ENCODE results near the gene FOXA1. TPM values are rescaled to one million over a fixed set of nuclear protein-coding genes. Genes with fewer than 3 reads are reported as not detected.

Gene FOXA1
- total RNA-seq, 1 experiment from 2014 or later, result 2.5 TPM

DNA sequence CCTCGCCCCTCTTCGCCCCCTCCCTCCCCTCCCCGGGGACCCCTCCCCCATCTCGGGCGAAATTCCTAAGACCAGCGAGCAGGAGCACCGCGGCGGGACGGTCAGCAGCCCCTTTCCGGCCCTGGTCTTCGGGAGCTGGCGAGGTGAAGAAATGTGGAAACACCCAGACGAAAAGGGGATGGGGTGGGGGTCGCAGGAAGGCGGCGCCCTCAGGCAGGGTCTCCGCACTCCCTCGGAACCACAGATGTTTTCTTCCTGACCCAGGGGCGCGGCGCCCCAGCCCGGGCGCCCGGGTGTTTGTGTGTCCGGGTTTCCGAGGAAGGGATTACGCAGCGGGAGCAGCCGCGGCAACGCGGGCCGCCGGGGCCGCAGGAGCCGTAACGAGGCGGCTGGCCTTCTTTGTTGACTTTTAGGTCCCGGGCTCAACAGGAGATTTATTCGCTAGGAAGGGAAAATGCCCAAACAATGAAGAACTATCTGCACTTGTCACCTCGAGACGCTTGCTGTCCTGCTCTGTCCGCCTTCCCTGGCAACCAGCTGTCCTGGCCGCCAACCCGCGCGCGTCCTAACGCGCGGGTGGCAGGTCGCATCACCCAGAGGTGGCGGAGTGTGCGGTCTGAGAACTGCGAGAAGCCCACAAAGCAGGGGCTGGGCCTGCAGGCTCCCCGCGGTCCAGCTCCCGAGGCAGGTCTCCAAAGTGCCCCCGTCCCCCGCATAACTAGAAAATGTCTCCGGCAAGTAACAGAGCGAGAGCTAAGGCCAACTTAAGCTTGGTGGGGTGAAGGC is 7.0 kb downstream of the FOXA1 start:
- no peaks in the 10 kb centered on the region for H3K4me1 ChIP-seq
- H3K36me3 ChIP-seq, result no peaks in the 10 kb centered on the region
- H3K9me3 ChIP-seq (replicated peaks), result no peaks in the 10 kb centered on the region
- H3K27me3 ChIP-seq, result no peaks in the 10 kb centered on the region
- DNase-seq, result peak in 1 of 2 experiments; percentile 20
- H3K27ac ChIP-seq, result no peak overlapping the region
- peak overlapping the region; percentile 53 for H3K4me3 ChIP-seq

DNA sequence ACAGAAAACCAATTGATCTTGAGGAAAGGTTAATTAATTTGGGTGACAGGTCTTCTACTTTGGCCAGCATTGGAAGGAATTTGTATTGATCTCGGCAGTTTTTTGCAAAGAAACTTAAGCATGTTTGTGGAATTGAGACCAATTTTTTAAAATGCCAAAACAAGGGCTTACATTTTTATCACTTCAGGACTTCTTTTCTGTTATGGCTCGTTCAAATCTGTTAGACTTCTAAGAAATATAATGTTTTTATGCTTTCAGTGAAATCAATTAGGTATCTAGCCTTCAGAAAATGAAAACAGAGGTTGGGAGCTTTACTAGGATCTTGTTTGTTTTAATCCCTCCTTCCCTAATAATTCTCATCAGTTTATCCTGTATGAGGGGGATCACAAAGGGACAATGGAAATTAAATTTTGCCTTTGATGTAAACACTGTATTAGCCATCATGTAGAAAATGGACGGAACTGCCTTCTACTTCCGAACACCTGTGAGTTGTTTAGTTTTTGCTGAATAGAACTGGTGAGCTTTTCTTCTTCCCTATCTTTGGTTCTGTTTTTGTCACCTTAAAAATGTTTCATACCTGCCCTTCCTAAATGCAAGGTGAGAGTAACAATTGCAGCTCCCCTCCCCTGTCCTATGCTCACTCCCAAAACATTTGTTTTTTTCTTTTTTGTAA is 7.8 kb downstream of the FOXA1 start:
- no peak for DNase-seq
- Histone ChIP-seq H3K27ac (no peak overlapping the region), H3K9me3 (replicated peaks) (no peaks in the 10 kb centered on the region), H3K4me1 (no peaks in the 10 kb centered on the region), H3K36me3 (no peaks in the 10 kb centered on the region), H3K27me3 (no peaks in the 10 kb centered on the region), H3K4me3 (peak overlapping the region; percentile 53)

DNA sequence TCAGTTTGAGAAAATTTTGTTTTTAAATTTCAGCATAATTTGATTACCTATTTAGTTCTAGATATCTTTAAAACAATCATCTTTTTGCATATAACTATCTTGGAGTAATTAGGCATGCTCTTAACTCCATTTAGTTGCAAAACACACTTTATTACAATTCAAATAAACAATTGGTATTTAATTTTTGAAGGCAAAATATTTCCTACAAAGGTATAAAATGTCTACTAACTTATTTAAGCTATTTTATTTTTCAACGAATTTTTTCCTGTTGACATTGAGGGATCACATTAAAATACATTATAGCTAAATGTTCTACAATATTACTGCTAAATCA is 8.3 kb downstream of the FOXA1 start:
- DNase-seq, result no peak
- Histone ChIP-seq H3K4me1 (no peaks in the 10 kb centered on the region), H3K27ac (no peak overlapping the region), H3K4me3 (no peak overlapping the region), H3K27me3 (no peaks in the 10 kb centered on the region), H3K36me3 (no peaks in the 10 kb centered on the region), H3K9me3 (replicated peaks) (no peaks in the 10 kb centered on the region)

GRCh38 chr14:37585971-37586796 is 8.9 kb downstream of the FOXA1 start:
- Histone ChIP-seq H3K27ac (no peak overlapping the region), H3K4me3 (no peak overlapping the region), H3K36me3 (no peaks in the 10 kb centered on the region), H3K4me1 (no peaks in the 10 kb centered on the region), H3K9me3 (replicated peaks) (no peaks in the 10 kb centered on the region), H3K27me3 (no peaks in the 10 kb centered on the region)
- DNase-seq, result no peak

- Histone ChIP-seq H3K27me3 (no peaks in the 10 kb centered on the region), H3K4me3 (no peak overlapping the region), H3K4me1 (no peaks in the 10 kb centered on the region), H3K27ac (no peak overlapping the region), H3K36me3 (no peaks in the 10 kb centered on the region), H3K9me3 (replicated peaks) (no peaks in the 10 kb centered on the region)
- DNase-seq, result no peak
Observed at GRCh38 chr14:37585101-37585511, 9.9 kb downstream of the FOXA1 start.

DNA sequence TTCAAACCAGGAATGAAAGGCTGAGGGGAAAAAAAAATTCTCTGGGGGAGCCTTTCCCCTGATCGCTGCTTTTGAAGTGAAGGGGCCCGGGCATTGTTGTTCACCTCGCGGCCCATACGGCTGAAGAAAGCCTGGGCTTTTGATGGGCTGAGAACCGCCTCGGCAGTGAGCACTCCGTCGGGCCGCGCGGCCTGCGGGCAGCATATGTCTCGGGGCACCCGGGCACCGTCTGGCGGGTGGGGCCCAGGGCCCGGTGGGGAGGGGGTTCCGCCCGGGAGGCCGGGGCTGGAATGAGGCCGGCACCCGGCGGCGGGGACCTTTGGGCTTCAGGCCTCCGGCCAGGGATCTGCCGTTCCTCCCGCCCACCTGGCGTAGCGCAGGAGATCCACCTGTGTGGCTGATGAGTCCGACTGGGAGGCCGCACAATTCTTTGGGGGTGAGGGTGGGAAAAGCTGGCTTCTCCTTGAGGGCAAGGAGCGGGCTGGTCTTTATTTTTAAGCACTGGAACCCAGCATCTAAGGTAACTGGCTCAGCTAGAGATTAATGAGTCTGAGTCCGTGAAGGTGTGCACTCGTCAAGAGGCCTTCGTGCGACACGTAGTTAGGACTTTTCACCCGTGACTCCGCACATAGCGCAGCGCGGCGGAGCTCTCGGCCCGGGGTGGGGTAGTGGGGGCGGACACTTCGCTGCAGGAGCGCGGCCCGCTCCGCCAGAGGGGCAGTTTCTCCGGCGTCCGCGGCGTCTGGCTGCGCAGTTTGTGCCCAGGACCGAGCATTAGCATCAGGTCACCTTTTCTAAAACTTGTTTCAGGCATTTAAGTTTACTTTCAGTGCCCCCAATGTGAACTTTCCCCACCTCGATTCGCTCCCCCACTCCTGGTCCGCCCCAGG is 10.6 kb downstream of the FOXA1 start:
- no peak overlapping the region for H3K4me3 ChIP-seq
- H3K36me3 ChIP-seq, result no peaks in the 10 kb centered on the region
- H3K27ac ChIP-seq, result no peak overlapping the region
- H3K9me3 ChIP-seq (replicated peaks), result no peaks in the 10 kb centered on the region
- no peak for DNase-seq
- H3K27me3 ChIP-seq, result no peaks in the 10 kb centered on the region
- H3K4me1 ChIP-seq, result no peaks in the 10 kb centered on the region

DNA sequence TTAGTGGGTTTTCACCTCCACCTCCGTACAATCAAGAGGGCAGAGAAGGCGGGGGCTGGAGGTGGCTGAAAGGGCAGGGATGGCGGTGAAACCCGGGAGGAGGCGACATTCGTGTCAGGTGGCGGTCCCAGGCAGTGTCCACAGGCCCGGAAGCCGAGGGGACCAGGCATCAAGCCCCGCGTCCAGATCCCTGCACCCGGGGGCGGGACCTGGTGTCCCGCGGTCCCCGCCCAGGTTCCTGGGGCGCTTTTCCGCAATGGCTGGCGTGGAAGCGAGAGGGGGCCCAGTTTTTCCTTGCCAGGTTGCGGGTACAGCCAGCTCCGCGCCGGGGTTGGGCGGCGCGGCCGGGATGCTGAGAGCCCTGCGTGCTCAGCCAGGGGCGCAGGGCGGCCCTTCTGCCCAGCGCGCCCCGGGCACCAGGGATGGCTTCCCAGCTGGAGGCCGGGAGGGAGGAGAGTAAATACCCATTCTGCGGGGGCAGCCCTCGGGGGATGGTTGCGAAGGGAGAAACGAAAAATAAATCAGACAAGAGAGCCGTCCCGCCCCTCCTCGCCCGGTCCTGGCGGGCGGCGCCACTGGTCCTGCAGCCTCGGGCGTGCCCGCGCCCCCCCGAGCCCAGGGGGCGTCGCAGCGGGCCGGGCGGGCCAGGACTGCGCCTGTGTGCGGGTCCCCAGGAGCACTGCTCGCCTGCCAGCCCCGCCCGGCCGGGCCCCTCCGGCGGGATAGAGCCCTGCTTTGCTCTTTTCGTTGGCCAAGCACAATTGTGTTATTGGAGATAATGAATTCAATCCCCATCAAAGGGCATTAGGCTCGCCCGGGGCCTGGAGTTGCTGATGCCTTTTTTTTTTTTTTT is 11.5 kb downstream of the FOXA1 start:
- no peak for DNase-seq
- no peak overlapping the region for H3K4me3 ChIP-seq
- H3K9me3 ChIP-seq (replicated peaks), result no peaks in the 10 kb centered on the region
- no peaks in the 10 kb centered on the region for H3K27me3 ChIP-seq
- H3K27ac ChIP-seq, result no peak overlapping the region
- H3K4me1 ChIP-seq, result no peaks in the 10 kb centered on the region
- H3K36me3 ChIP-seq, result no peaks in the 10 kb centered on the region

DNA sequence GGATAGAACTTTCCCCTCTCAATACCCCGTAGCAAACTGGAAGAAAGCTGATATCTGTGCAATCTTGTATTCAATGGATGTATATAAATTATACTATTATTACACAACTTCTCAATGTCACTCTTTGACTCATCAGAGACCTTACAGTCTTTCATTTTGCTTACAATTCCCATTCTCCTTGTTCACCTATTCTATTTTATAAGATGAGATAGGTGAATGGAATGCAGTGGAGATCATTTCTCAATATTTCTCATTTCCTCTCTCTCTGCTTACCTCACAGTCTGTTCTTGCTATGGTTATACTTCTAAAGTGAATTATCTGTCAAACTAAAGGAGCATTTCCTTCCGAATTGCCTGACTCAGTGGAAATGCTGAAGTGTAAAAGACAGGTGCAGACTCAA is 14.9 kb downstream of the FOXA1 start:
- no peak overlapping the region for H3K4me3 ChIP-seq
- no peaks in the 10 kb centered on the region for H3K9me3 ChIP-seq (replicated peaks)
- H3K27ac ChIP-seq, result no peak overlapping the region
- H3K27me3 ChIP-seq, result no peaks in the 10 kb centered on the region
- H3K4me1 ChIP-seq, result no peaks in the 10 kb centered on the region
- H3K36me3 ChIP-seq, result no peaks in the 10 kb centered on the region
- no peak for DNase-seq

DNA sequence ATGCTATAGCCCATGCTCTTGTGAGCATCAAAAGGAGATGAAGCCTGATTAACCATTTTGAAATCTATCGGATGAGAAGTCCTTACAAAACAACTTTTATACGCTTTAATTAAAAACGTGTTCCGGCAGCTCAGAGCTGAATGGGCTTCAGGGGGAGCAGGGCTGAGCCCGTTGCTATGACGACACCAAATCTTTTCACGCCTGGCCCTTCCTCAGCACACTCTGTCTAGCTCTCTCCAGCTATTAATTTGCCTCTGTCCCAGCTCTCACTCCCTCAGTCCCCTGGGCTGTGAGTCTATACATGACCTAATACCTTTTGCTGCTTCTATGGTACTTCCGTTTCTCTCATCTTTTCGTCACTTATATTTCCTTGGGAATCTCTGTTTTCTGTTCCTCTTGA is 15.8 kb downstream of the FOXA1 start:
- no peaks in the 10 kb centered on the region for H3K27me3 ChIP-seq
- no peak overlapping the region for H3K27ac ChIP-seq
- no peak overlapping the region for H3K4me3 ChIP-seq
- no peak for DNase-seq
- no peaks in the 10 kb centered on the region for H3K36me3 ChIP-seq
- H3K9me3 ChIP-seq (replicated peaks), result no peaks in the 10 kb centered on the region
- H3K4me1 ChIP-seq, result no peaks in the 10 kb centered on the region

DNA sequence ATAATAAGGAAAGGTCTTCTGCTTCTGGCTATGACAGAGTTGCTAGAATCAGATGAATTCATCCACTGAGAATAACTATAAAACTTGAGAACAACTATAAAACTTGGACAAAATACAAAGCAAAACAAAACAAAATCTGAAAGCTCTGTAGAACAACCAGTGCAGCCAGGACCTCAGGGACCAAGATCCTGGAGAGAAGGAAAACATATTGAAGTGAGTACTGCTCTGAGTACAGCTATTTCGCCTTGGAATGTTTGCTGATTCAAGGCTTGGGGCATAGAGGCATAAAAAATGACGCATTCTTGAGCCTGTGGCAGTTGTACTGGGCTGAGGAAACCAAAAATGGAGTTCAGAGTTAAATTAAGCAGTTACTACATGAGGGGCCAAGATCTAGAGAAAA is 21.7 kb downstream of the FOXA1 start:
- Histone ChIP-seq H3K27ac (no peak overlapping the region), H3K4me1 (no peaks in the 10 kb centered on the region), H3K27me3 (no peaks in the 10 kb centered on the region), H3K9me3 (replicated peaks) (no peaks in the 10 kb centered on the region), H3K4me3 (no peak overlapping the region), H3K36me3 (no peaks in the 10 kb centered on the region)
- DNase-seq, result no peak

- H3K36me3 ChIP-seq, result no peaks in the 10 kb centered on the region
- H3K4me1 ChIP-seq, result no peaks in the 10 kb centered on the region
- H3K9me3 ChIP-seq (replicated peaks), result no peaks in the 10 kb centered on the region
- no peak for DNase-seq
- no peak overlapping the region for H3K27ac ChIP-seq
- H3K4me3 ChIP-seq, result no peak overlapping the region
- no peaks in the 10 kb centered on the region for H3K27me3 ChIP-seq
Observed at GRCh38 chr14:37571391-37571790, 23.7 kb downstream of the FOXA1 start.

- Histone ChIP-seq H3K4me1 (no peaks in the 10 kb centered on the region), H3K4me3 (no peak overlapping the region), H3K27ac (no peak overlapping the region)
Observed at GRCh38 chr14:37569729-37570128, 25.3 kb downstream of the FOXA1 start.

DNA sequence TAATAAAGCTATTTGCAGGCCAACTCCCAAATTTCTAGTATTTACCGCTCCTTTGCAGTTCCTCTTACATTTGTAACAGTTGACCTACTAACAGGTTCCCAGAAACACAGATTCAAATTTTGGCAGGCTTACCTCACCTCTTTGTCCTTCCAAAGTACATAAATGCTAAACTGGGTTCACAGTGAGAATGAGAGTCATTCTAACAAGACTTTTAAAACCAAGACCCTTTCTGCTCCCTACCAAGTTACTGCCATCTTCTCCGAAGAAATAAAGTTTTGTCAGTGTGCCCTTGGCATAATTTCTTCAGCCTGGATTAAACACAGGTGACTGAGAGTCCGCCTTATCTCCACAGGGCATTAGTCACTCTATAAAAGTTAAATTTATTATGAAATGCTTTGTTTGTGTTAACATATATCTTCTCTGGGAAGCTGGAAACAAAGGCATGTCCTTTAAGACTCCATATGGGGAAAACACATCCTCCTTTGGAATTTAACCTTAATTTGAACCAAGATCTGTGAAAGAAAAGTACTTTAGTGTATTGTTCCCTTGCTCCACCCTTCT is 28.2 kb downstream of the FOXA1 start:
- no peak for DNase-seq
- H3K4me1 ChIP-seq, result no peaks in the 10 kb centered on the region
- no peaks in the 10 kb centered on the region for H3K36me3 ChIP-seq
- H3K27me3 ChIP-seq, result no peaks in the 10 kb centered on the region
- H3K27ac ChIP-seq, result no peak overlapping the region
- no peaks in the 10 kb centered on the region for H3K9me3 ChIP-seq (replicated peaks)
- H3K4me3 ChIP-seq, result no peak overlapping the region

More at GRCh38 chr14:37569729-37570128, 25.3 kb downstream of the FOXA1 start:
- Histone ChIP-seq H3K9me3 (replicated peaks) (no peaks in the 10 kb centered on the region), H3K36me3 (no peaks in the 10 kb centered on the region), H3K27me3 (no peaks in the 10 kb centered on the region)
- DNase-seq, result no peak

Measured in SJCRH30 (cell line).